Measurements from ENCODE around the gene FMO2. TPM values are rescaled to one million over a fixed set of nuclear protein-coding genes. Genes with fewer than 3 reads are reported as not detected.

The FMO2 gene
- total and polyA plus RNA-seq, 10 of the 15 experiments (the other 5 are each of a cell fraction or from before 2014, with no cell fraction given), result not detected

- TF ChIP-seq RELA (IDR thresholded peaks at IDR 0.05; ENCODE audit: borderline replicate concordance, partially characterized antibody) (no peak), NRF1 (conservative IDR thresholded peaks at IDR 0.05; ENCODE audit: low read depth, low read length) (no peak), FOXK2 (IDR thresholded peaks at IDR 0.05) (no peak), IKZF2 (IDR thresholded peaks at IDR 0.05) (no peak), NR2C2 (IDR thresholded peaks at IDR 0.05; ENCODE audit: borderline replicate concordance, control insufficient read depth, insufficient read length, low read depth) (no peak)
Measured at GRCh38 chr1:171173069-171173468, 12.0 kb upstream of the FMO2 start (continued).

GRCh38 chr1:171174560-171175294 lies 10.4 kb upstream of the FMO2 start:
- no peak for DNase-seq (ENCODE audit: low read depth, low spot score)
- intact Hi-C loops (cut with micrococcal nuclease; ENCODE audit: unreplicated experiment) (no loop called here), in situ Hi-C loops (cut with MboI) (no loop called here)
- H2AFZ ChIP-seq (ENCODE audit: control insufficient read depth, low read depth, low read length), result no peak overlapping the region
- FAIRE-seq, result no peak
- ATAC-seq, result no peak
- H3K79me2 ChIP-seq (ENCODE audit: control insufficient read depth, insufficient read depth, low read length), result no peaks in the 10 kb centered on the region
- H3K4me3 ChIP-seq, result no peak overlapping the region
- H3K4me2 ChIP-seq (ENCODE audit: control insufficient read depth, insufficient read depth), result no peak overlapping the region
- H3K9ac ChIP-seq (ENCODE audit: control insufficient read depth, insufficient read depth, low read length), result no peak overlapping the region
- no peaks in the 10 kb centered on the region for H3K4me1 ChIP-seq (ENCODE audit: control insufficient read depth, insufficient read depth, low read length)
- ChIA-PET CTCF (interaction anchor here (1.1 to 2.2 kb wide), 2 partner anchors 22 to 93 kb away, joined by 3 to 5 read pairs; no protein-coding TSS in a partner anchor), POLR2A (no interaction called here), SMC1A (ENCODE audit: uncharacterized antibody, unreplicated experiment) (interaction anchor here (1.4 to 2.4 kb wide), 2 partner anchors 15 to 52 kb away, joined by 3 to 8 read pairs; no protein-coding TSS in a partner anchor), RAD21 (ENCODE audit: unreplicated experiment) (no interaction called here)
- no peaks in the 10 kb centered on the region for H4K20me1 ChIP-seq (ENCODE audit: control insufficient read depth, insufficient read depth)
- no peaks in the 10 kb centered on the region for H3K36me3 ChIP-seq (ENCODE audit: control insufficient read depth in 2 of 2, insufficient read depth in 2 of 2, low read length in 1 of 2)
- H3K27ac ChIP-seq (ENCODE audit: control insufficient read depth, insufficient read depth), result no peak overlapping the region
- no TSS peak for BruUV-seq (replicated peaks)
- H3K27me3 ChIP-seq (replicated peaks in 1 of 2; ENCODE audit: control insufficient read depth in 2 of 2, insufficient read depth in 2 of 2, low read length in 1 of 2), result no peaks in the 10 kb centered on the region
- no peaks in the 10 kb centered on the region for H3K9me3 ChIP-seq (replicated peaks; ENCODE audit: control insufficient read depth, insufficient read depth, low read length)
- WGBS (ENCODE audit: insufficient coverage, insufficient replicate concordance, low lambda C conversion rate, missing lambda C conversion rate), result 0% methylated on average over 1 of the region's 1 CpG
- no peak for TF ChIP-seq KAT2A (conservative IDR thresholded peaks at IDR 0.05; ENCODE audit: control insufficient read depth, low read depth, low read length)
- no peak for TF ChIP-seq YY1 (IDR thresholded peaks at IDR 0.05; ENCODE audit: low read depth, low read length)
- TF ChIP-seq FOS (IDR thresholded peaks at IDR 0.05; ENCODE audit: borderline replicate concordance, extremely low read depth, insufficient read length), result no peak
- no peak for TF ChIP-seq DPF2 (IDR thresholded peaks at IDR 0.05)
- no peak for TF ChIP-seq ZBTB40 (IDR thresholded peaks at IDR 0.05; ENCODE audit: borderline replicate concordance)
- no peak for TF ChIP-seq PBX3 (IDR thresholded peaks at IDR 0.05; ENCODE audit: insufficient replicate concordance, low read depth, low read length)
- TF ChIP-seq TCF7 (IDR thresholded peaks at IDR 0.05; ENCODE audit: borderline replicate concordance), result no peak
- no peak for TF ChIP-seq SMAD1 (IDR thresholded peaks at IDR 0.05; ENCODE audit: low read depth, partially characterized antibody)
- no peak for TF ChIP-seq RAD51 (IDR thresholded peaks at IDR 0.05)
- TF ChIP-seq RBBP5 (conservative IDR thresholded peaks at IDR 0.05), result no peak

Measured in GM12878 (cell line).